Left ventricle myocardium inferior (tissue), 1 donor: Measurements from ENCODE around the gene GSE1. TPM values are rescaled to one million over a fixed set of nuclear protein-coding genes. Genes with fewer than 3 reads are reported as not detected.

ENCODE experiments used
- DNase-seq: peaks from one replicate; pipeline ENCODE4 v3.0.0-alpha.2; 2020
- H3K27ac ChIP-seq: fragments of 200-600 bp; replicated peaks from 2 replicates; pipeline ENCODE4 v1.8.0; 2021
- H3K27me3 ChIP-seq: fragments of 200-600 bp; 2 replicates; pipeline ENCODE4 v1.8.0; 2021; ENCODE audit warnings: low read depth
- H3K36me3 ChIP-seq: fragments of 200-600 bp; 2 replicates; pipeline ENCODE4 v1.8.0; 2021
- H3K4me1 ChIP-seq: fragments of 200-600 bp; 2 replicates; pipeline ENCODE4 v1.8.0; 2021
- H3K4me3 ChIP-seq: fragments of 200-600 bp; 2 replicates; pipeline ENCODE4 v1.8.0; 2021; ENCODE audit warnings: mild to moderate bottlenecking, moderate library complexity
- H3K9me3 ChIP-seq: fragments of 200-600 bp; replicated peaks from 2 replicates; pipeline ENCODE4 v1.8.0; 2021
- CTCF ChIP-seq: fragments of 200-600 bp; IDR thresholded peaks from 2 replicates; pipeline ENCODE4 v1.8.0; 2021; ENCODE audit warnings: antibody characterized with exemption, mild to moderate bottlenecking, borderline replicate concordance
- intact Hi-C: fragments of 100-400 bp; cut with micrococcal nuclease; formaldehyde crosslinking; loops from one replicate; pipeline ENCODE4 v1.11.0; 2022
- total RNA-seq: library from RNA; stranded (reverse); fragmentation: NEBNext Ultra II Directional; extraction: Animal tissue kit (Norgen Biotek cat#: 25700); gene quantifications from one replicate; pipeline ENCODE4 v1.2.1, GENCODE V29; 2021
- donor health status: DM: no; HTN: yes; CAD: no; lungs with severe emphysema.

Gene GSE1
- total RNA-seq, 1 donor from 2014 or later, result 34.2 TPM

- Histone ChIP-seq H3K36me3 (no peaks in the 10 kb centered on the region), H3K27me3 (no peaks in the 10 kb centered on the region), H3K4me3 (no peak overlapping the region), H3K9me3 (peaks cover 6% of the 10 kb centered on the region), H3K4me1 (peaks cover 22% of the 10 kb centered on the region), H3K27ac (no peak overlapping the region)
- DNase-seq, result no peak
- intact Hi-C loops, result no loop called here
- no peak for TF ChIP-seq CTCF
Observed at GRCh38 chr16:85569039-85569614, 44.0 kb upstream of the GSE1 start.

GRCh38 chr16:85569615-85570212 is 43.4 kb upstream of the GSE1 start:
- peaks cover 26% of the 10 kb centered on the region for H3K4me1 ChIP-seq
- peaks cover 6% of the 10 kb centered on the region for H3K9me3 ChIP-seq
- H3K36me3 ChIP-seq, result no peaks in the 10 kb centered on the region
- no peak overlapping the region for H3K27ac ChIP-seq
- no peaks in the 10 kb centered on the region for H3K27me3 ChIP-seq
- intact Hi-C loops, result no loop called here
- no peak for DNase-seq
- TF ChIP-seq CTCF, result no peak
- no peak overlapping the region for H3K4me3 ChIP-seq

- DNase-seq, result no peak
- Histone ChIP-seq H3K36me3 (no peaks in the 10 kb centered on the region), H3K4me1 (peaks cover 32% of the 10 kb centered on the region), H3K27me3 (no peaks in the 10 kb centered on the region), H3K27ac (no peak overlapping the region), H3K9me3 (peaks cover 6% of the 10 kb centered on the region), H3K4me3 (no peak overlapping the region)
- intact Hi-C loops, result no loop called here
- TF ChIP-seq CTCF, result no peak
Observed at GRCh38 chr16:85570213-85570734, 42.8 kb upstream of the GSE1 start.

- Histone ChIP-seq H3K9me3 (peaks cover 6% of the 10 kb centered on the region), H3K4me1 (peaks cover 38% of the 10 kb centered on the region), H3K27ac (no peak overlapping the region), H3K27me3 (no peaks in the 10 kb centered on the region), H3K36me3 (no peaks in the 10 kb centered on the region), H3K4me3 (no peak overlapping the region)
- DNase-seq, result peak; percentile 57
- intact Hi-C loops, result no loop called here
- TF ChIP-seq CTCF, result no peak
Observed at GRCh38 chr16:85570735-85571562, 42.2 kb upstream of the GSE1 start.

- Histone ChIP-seq H3K4me3 (no peak overlapping the region), H3K9me3 (peaks cover 6% of the 10 kb centered on the region), H3K27me3 (no peaks in the 10 kb centered on the region), H3K27ac (no peak overlapping the region), H3K36me3 (no peaks in the 10 kb centered on the region), H3K4me1 (peaks cover 44% of the 10 kb centered on the region)
- intact Hi-C loops, result no loop called here
- no peak for TF ChIP-seq CTCF
- no peak for DNase-seq
Observed at GRCh38 chr16:85571563-85571812, 41.6 kb upstream of the GSE1 start.
